Fibroblast of skin of right biceps (primary cell): ENCODE measurements around the gene THAP10.
A peak's percentile ranks its signal among the peaks of the same experiment; 100 is the strongest.
"Not testable (repeated sequence)": the region's sequence is repeated elsewhere in the genome, so short reads cannot be mapped to it uniquely, and the experiment has no call there.

Experiments
- DNase-seq: peaks from one replicate; pipeline ENCODE4 v3.0.0-alpha.2; 2013

THAP10 gene

DNA sequence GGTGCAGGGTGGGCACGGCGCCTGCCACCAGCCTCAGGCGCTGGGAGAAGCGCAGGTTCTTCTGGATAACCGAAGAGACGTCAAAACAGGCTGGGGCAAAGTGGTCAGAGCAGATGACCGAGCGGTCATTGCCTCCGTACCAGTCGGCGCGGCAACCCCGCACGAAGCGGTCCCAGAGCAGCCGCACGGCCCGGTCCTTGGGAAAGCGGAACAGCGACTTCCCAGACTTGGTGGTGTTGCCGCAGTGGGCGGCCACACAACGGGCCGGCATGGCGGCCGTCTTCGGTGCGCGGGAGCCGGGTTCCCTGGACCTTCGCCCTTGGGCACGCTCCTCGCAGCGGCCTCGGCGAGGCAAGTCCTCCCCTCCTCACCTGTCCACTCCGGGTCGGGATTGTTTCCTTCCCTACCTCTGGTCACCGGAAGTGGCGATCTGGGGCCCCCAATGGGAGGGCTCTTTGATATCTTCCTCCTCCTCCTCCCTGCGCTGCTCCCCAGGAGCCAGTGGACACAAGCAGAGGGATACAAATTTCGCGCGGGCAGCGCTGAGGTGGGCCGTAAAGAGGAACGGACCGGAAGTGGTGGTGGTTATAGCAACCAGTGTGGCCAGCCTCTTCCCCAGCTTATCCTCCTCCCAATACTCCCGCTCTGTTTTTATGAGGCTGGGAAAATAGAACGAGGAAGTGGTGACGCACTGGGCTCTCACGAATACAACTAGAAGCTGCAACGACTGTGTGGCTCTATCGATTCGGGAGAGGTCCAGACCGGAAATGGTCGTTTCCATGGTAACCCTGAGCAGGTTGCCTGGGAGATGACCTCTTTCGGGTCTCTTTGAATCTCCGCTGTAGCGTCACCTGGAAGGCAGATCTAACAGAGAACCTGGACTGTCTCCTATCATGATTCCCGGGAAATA is at the start of gene THAP10, which contains the start of gene LRRC49:
Gene THAP10, minus strand, starts transcription at position 432 of the 910 bp plus-strand sequence. Its CDS starts 161 bp downstream, at position 271.
Gene LRRC49, plus strand, starts transcription at position 825 of the 910 bp plus-strand sequence. Its CDS starts 69 bp downstream, at position 894.
- DNase-seq = peak; percentile 98

DNA sequence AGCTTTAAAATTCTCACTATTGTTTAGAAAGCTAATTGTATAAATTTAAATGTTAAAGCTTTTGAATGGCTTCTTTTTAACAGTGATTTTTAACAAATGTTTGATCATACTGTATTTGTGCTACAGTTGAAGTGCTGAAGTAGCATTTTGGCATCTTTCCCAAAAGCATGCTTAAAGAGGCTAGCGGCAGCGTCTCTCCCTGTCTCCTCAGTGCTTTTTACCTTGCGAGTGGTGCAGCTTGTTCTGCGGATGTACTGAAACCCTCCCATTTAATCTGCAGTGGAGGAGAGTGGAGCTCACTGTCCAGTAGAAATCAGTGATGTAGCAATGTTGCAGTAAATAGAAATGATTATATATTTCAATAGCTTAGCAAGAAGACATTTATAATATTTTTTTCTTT is 44.1 kb upstream of the THAP10 start:
- peak; percentile 22 for DNase-seq

DNA sequence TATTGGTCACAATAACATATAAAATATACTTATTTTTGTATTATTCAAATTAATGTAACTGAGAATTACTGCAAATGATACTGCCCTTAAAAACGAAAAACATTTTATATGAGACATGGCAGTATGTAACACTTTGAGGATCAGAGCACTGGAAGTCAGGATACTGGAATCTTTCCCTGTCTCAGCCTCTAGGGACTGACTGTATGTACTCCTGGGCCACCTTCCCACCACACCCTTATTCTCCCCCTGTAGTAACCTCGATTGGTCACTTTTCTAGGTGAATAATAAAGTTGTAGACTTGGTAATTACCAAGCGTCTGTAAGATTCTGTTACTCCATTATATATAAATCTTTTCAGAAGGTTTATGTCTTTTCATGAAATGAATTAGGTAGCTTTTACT is 43.4 kb upstream of the THAP10 start:
- no peak for DNase-seq

DNA sequence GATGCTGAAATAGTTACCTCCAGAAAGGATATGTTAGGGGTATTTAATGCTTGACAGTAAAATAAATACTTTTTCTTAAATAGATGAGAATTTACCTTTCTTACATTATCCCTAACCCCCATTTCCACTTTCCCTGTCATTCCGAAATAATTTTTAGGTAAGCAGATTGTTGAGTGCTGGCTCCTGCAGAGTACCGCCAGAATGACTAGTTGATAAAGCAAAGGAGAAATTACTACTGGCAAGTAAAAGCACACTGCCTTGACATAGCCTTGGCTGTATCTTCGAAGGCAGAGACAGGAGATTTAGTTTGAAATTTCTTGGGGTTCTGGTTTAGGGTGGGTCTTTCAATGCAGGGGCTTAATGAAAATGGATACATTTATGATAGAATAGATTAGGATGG is 41.2 kb upstream of the THAP10 start:
- no peak for DNase-seq

DNA sequence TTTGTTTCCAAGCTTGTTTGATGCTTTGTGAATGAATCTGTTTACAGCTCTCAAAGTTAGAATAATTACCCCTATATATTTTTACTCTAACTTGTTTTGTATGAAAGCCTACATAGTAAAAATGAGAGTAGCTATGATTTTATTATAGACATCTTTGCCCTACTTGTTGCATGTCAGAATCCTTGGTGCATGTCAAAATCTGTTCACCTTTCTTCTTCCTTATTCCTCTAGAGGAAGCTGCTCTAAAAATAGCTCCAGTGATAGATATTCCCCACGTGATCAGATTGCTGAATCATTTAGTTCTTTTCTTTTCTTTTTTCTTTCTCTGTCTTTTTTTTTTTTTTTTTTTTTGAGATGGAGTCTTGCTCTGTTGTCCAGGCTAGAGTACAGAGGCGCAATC is 40.2 kb upstream of the THAP10 start:
- no peak for DNase-seq

DNA sequence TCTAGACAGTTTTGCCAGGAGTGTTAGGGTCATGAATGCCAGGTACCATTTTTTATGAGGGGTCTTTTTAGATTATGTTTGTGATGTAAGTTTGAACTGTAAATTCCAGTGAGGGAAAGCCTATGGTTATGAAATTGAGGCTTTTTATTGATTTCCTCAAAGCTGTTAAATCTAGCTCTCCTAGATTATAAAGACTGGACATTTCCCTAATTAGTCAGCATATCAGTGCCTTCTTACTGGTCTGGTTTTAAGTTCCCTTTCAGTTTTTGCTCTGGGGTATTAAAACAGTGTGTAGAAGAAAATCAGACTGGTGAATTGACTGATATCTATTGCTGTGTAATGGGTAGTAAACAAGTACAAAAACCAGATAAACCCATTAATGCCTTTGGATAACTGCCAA is 39.6 kb upstream of the THAP10 start:
- no peak for DNase-seq

DNA sequence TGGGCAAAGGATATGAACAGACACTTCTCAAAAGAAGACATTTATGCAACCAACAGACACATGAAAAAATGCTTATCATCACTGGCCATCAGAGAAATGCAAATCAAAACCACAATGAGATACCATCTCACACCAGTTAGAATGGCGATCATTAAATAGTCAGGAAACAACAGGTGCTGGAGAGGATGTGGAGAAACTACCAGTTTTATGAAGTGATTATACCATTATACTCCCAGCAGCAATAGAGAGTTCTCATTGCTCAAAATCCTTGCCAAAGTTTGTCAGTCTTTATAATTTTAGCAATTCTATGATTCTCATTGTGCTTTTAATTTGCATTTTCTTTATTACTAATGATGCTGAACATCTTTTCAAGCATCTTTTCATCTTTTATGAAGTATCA is 34.7 kb upstream of the THAP10 start:
- DNase-seq = not testable (repeated sequence)

DNA sequence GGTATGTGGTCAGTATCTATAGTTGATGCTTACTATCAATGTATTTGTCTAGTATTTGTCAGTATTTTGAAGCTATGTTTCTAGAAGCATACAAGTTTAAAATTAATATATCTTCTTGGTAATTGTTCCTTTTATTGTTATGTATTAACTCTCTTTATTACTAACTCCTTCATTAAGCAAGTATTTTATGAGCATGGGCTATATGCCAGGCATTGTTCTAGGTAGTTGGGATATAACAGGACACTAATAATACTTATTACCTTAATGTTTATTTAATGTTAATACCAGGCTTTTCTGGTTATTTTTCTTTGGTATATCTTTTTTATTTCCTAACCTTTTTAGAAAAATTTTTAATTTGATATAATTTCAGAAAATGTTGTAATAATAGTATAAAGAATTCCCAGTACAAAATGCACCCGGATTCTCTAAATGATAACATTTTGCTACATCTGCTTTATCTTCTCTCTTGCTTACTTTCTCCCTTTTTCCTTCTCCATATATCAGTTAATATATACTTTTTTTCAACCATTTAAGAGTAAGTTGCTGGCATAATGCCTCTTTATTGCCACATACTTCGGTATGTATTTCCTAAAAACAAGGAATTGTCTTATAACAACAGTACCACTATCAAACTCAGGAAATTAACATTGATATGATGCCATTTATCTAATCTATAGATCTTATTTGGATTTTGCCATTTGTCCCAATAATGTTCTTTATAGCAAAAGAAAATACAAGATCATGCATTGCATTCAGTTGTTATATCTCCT is 31.3 kb upstream of the THAP10 start:
- DNase-seq = peak; percentile 28

DNA sequence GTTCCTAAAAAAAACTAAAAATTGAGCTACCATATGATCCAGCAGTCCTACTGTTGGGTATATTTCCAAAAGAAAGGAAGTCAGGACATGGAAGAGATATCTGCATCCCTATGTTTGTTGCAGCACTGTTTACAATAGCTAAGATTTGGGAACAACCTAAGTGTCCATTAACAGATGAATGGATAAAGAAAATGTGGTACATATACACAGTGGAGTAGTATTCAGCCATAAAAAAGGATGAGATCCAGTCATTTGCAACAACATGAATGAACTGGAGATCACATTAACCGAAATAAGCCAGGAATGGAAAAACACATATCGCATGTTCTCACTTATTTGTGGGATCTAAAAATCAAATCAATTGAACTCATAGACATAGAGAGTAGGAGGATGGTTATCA is 29.9 kb upstream of the THAP10 start:
- no peak for DNase-seq

DNA sequence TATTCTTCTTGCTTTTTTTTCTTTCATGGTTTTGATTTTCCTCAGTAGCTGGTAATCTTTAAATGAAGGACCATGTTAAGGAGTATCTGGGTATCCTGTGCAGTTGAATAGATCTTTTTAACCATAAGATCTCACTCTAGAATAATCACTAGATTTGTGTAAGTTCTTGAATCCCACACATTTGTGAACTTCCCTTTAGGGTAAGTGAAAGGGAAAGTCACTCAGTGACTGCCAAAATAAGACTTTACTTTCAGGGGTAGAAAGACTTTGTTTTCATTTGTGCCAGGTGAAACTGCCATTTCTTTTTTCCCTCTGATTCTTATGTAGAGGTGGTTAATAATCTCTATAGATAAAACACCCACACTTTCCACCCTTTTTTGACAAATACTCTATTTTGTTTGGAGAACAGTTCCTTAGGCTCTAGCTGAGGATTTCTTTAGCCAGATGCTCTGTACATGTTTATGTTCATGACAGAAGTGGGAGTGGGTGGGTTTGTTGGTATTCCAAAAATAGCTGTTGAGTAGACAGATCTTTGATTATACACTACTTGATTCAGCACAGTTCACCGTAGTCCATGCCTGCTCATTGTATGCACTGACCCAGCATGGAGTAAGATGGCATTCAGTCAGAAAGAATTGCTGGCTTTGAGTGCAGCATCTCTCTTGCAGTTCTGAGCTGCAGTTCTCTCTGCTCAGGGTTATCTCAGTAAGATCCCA is 28.9 kb upstream of the THAP10 start:
- no peak for DNase-seq

DNA sequence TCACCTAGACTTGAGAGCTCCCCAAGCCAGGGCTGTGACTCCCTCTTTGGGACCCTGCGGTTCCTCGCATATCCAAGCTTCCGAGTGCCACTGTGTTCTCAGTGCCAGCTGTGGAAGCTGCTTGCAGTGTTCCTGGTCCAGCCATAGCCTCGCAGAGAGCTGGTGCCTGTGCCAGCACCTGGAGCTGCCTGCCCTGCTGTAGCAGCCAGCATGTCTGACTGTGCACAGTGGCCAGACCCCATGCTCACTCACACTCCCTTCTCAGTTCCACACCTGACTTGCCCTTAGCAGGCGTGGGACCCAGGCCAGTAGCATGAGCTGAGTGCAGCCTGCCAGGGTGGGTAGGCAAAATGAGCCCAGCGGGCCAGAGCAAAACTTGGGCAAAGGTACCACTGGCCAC is 25.7 kb upstream of the THAP10 start:
- DNase-seq = no peak

DNA sequence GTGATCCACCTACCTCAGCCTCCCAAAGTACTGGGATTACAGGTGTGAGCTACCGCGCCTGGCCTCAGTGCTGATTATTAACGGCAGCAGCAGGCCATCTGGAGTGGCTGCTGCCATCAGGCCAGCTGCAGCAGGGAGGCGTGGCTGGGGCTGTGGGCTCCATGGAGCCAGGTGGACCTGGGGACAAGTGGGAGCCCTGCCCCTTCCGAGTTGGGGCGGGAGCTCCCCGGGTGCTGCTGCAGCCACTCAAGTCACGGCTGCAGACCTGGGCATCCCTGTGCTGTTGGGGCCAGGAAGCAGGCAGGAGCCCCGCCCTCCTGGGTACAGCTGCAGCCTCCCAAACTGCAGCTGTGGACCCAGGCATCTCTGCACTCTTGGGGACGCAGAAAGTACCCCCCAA is 24.3 kb upstream of the THAP10 start:
- DNase-seq = no peak

DNA sequence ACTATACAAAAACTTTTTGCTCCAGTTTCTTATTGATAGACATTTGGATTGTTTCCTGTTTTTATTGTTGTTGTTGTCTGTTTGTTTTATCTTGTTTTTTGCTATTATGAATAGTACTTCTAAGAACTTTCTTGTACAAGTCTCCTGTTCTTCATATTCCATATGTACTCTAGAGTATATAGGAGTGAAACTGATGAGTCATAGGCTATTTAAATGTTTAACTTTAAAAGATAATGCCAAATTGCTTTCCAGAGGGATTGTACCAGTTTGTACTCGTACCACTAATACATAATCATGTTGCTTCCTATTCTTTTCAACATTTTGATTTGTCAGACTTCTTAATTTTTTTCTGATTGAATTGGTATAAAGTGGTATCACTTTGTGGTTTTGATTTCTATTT is 20.0 kb upstream of the THAP10 start:
- no peak for DNase-seq

DNA sequence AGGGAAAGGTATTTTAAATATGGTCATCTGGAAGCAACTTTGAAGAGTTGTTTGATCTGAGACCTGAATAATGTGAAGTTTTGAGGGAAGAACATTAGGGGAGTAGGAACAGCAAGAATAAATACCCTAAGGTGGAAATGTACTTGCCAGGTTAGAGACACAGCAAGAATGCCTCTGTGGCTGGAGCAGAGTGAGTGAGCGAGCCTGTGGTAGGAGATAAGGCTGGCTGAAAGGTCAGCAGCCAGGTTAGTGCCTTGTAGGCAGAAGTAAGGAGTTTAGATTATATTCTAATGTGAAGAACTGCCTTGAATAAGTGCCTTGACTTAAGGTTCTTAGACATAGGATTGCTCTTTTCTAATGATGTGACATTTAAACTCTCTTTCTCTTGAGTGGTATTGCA is 18.7 kb upstream of the THAP10 start:
- DNase-seq = no peak

DNA sequence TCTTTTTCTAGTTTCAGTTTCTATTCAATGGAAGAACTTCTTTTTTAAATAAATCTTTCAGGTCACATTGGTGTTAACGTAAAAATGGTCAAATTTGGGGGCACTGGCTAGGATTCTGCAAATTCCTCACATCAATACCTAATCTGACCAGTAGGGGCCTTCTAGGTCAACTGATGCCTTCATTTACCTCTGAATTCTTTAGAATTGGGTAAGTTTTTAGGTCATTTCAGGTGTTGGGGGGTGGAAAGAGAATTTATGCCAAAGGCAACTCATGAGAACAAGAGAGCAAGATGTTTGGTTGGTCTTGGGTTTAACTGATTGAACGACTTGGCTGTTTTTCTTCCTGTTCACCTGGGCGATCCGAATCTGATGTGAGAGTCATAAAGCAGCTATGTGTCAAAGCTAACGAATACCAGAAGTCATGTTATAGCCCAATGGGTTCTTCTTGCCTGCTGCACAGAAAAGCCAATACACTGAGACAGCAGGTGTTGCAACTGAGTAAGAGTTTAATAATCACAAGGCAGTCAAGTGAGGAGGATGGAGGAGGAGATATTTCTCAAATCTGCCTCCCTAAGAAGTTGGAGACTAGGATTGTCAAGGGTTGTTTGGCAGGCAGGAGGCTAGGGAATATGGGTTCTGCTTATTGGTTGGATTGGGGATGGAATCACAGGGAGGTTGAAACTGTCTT is 15.7 kb upstream of the THAP10 start:
- DNase-seq = no peak

DNA sequence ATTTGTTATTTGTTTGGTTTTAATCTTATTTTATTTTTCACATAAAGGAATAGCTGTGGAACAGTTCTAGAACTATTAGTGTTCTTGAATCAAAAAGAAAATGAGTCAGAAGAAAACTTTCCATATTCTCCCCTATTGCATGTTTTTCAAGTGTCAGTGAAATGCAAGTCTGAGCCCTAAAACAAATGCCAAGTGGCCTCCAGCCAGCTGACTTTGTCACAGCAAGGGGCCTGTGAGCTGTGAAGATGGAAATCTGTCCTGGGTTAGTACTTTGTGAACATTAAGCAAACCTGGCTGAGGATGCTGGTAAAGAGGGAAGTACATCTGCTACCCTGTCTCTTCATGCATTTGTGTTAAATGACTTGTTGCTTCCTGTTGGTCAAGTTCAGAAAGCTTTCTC is 14.6 kb upstream of the THAP10 start:
- peak; percentile 65 for DNase-seq

DNA sequence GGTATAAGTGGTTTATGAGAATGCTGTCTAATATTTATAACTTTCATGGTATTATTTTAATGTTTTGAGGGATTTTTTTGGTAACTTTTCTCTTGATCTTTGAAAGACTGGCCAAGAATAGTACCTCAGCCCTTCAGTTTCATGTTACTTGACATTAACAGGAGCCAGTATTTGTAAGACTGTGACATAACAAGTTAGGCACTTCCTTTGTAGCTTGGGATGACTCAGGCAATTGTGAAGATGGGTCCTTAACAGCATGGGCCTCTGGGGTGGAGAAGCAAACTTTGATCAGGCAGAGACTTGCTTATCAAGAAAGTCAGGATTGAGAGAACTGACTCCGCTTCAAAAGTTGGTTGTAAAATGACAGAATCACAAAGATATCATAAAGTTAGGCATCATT is 9.9 kb upstream of the THAP10 start:
- peak; percentile 92 for DNase-seq

DNA sequence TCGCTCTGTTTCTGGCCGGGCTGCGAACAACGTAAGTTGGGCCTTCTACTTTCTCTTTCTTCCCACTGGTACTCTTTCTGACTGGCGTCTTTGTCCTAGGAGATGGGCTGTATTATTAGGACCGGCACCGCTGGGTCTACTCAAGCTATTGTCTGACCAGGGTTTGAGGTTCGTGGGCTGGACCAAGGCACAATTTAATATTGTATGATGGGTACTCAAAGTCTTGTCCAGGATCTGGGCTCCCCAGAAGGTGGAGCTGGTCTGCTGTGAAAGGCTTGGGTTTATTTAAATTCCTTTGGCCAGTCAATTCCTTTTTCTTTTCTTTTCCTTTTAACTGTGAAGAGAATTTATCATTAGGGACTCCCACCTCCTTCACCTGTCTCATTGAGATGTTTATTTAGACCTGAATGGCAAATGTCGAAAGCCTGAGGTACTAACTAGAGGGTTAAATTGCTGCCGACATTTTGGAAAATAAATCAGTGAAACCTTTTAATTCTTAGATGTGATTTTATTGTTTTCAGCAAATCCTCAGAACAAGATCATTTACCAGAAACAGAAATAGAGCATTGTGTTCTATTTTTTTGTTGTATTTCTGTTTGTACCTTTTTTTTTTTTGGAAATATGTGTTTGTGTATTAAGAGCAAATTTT is 803 bp upstream of the THAP10 start:
- DNase-seq = peak; percentile 74

DNA sequence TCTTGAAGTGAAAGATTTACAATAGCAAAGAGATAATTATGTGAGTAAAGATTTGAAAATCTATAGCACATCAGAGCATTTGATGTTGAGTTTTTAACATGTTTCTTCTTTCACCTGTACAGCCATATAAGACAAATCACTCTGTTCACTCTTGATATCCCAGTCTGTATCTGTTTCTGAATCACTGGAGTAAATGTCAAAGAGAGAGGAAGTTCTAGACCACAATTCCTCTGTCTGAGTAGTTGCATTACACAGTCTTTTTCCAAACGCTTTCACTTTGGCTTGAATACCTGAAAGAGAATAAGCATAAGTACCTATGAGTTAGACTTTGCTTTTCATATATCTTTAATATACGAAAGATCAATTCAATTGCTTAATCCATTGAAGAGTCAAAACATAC is 9.9 kb downstream of the THAP10 start:
- DNase-seq = no peak

DNA sequence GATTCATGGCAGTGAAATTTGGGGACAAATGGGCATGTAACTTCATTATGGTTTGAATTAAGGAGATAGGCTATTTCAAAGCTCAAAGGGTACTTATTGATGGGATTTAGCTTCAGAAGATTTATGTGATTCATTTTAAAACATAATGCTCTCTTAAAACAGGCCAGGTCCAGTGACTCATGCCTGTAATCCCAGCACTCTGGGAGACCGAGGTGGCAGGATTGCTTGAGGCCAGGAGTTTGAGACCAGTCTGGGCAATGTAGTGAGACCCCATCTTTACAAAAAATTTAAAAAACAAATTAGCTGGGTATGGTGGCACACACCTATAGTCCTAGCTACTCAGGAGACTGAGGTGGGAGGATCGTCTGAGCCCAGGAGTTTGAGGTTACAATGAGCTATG is 11.5 kb downstream of the THAP10 start:
- peak; percentile 19 for DNase-seq

DNA sequence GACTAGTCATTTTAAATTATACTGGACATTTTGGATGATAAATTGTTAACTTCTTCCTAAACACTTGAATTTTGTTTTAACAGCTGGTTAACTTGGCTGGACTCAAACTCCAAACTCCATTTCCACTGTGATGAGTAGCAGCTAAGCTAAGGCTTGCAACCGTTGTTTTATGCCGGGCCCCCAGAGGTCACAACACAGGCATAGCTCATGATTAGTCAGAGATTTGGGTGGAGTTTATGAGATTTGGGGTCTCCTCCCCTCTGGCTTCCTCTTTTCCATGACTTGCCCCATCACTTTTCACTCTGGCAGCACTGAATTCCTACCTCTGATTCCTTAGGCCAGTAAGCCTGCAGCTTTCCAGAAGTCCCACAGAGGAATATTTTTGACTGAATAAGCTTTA is 12.8 kb downstream of the THAP10 start:
- DNase-seq = peak; percentile 81

DNA sequence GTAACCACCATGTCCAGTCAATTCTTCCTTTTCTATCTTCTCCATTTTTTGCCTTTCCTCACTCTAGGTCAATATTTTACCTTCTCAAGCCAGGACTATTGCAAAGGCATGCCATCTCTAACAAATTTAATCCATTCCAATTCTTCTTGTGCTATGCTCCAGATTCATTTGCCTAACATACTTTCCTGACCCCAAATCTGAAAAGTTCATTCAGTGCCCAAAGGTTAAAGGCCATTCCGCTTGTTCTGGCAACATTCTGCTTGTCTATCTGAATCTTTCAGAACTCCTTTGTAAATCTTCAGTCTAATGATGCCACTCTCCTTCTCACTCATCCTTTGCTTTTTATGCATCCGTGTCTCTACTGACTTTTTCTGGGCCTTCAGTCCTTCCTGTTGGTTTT is 15.6 kb downstream of the THAP10 start:
- no peak for DNase-seq
